ENCODE results near the gene SIK1.

SIK1 gene

GRCh38 chr21:43369596-43370090 lies 57.3 kb downstream of the SIK1 start:
- Histone ChIP-seq H3K27ac (ENCODE audit: insufficient read depth in 1 of 2, low read depth in 1 of 2, low read length in 2 of 2, poor library complexity in 1 of 2, severe bottlenecking in 2 of 2) (no peak overlapping the region), H3K27me3 (replicated peaks in 2 of 5; ENCODE audit: control insufficient read depth in 4 of 5, insufficient read depth in 5 of 5, low read length in 4 of 5) (no peaks in the 10 kb centered on the region), H3K36me3 (ENCODE audit: control insufficient read depth in 4 of 4, insufficient read depth in 4 of 4, low read length in 3 of 4) (no peaks in the 10 kb centered on the region), H3K4me3 (ENCODE audit: control insufficient read depth in 1 of 7, extremely low read depth in 1 of 7, insufficient read depth in 4 of 7, low read depth in 2 of 7, low read length in 6 of 7) (no peak overlapping the region), H3K4me1 (ENCODE audit: control extremely low read depth in 1 of 4, control insufficient read depth in 4 of 4, insufficient read depth in 4 of 4, low read length in 3 of 4) (no peaks in the 10 kb centered on the region), H3K9me3 (ENCODE audit: control extremely low read depth in 1 of 5, control insufficient read depth in 4 of 5, insufficient read depth in 2 of 5, low read depth in 1 of 5, low read length in 4 of 5) (no peaks in the 10 kb centered on the region)
- 92% methylated on average over 18 of the region's 18 CpGs for WGBS (ENCODE audit: insufficient coverage)
- POLR2A ChIA-PET = no interaction called here
- DNase-seq = no peak
- CTCF ChIA-PET = no interaction called here

- no peaks in the 10 kb centered on the region for H3K36me3 ChIP-seq (ENCODE audit: control insufficient read depth in 4 of 4, insufficient read depth in 4 of 4, low read length in 3 of 4)
- no peak overlapping the region for H3K27ac ChIP-seq (ENCODE audit: insufficient read depth in 1 of 2, low read depth in 1 of 2, low read length in 2 of 2, poor library complexity in 1 of 2, severe bottlenecking in 2 of 2)
- ChIA-PET POLR2A (no interaction called here), CTCF (no interaction called here)
- no peaks in the 10 kb centered on the region for H3K9me3 ChIP-seq (ENCODE audit: control extremely low read depth in 1 of 5, control insufficient read depth in 4 of 5, insufficient read depth in 2 of 5, low read depth in 1 of 5, low read length in 4 of 5)
- no peak overlapping the region for H3K4me3 ChIP-seq (ENCODE audit: control insufficient read depth in 1 of 7, extremely low read depth in 1 of 7, insufficient read depth in 4 of 7, low read depth in 2 of 7, low read length in 6 of 7)
- H3K4me1 ChIP-seq (ENCODE audit: control extremely low read depth in 1 of 4, control insufficient read depth in 4 of 4, insufficient read depth in 4 of 4, low read length in 3 of 4) = no peaks in the 10 kb centered on the region
- peak in 1 of 3 donors; percentile 12 for DNase-seq
- WGBS (ENCODE audit: insufficient coverage) = 91% methylated on average over 13 of the region's 14 CpGs
- no peaks in the 10 kb centered on the region for H3K27me3 ChIP-seq (replicated peaks in 2 of 5; ENCODE audit: control insufficient read depth in 4 of 5, insufficient read depth in 5 of 5, low read length in 4 of 5)
Measured at GRCh38 chr21:43369124-43369523, 57.8 kb downstream of the SIK1 start.

- 98% methylated on average over 5 of the region's 6 CpGs for WGBS (ENCODE audit: insufficient coverage)
- POLR2A ChIA-PET = no interaction called here
- no peak overlapping the region for H3K27ac ChIP-seq (ENCODE audit: insufficient read depth in 1 of 2, low read depth in 1 of 2, low read length in 2 of 2, poor library complexity in 1 of 2, severe bottlenecking in 2 of 2)
- H3K9me3 ChIP-seq (ENCODE audit: control extremely low read depth in 1 of 5, control insufficient read depth in 4 of 5, insufficient read depth in 2 of 5, low read depth in 1 of 5, low read length in 4 of 5) = no peaks in the 10 kb centered on the region
- no peaks in the 10 kb centered on the region for H3K36me3 ChIP-seq (ENCODE audit: control insufficient read depth in 4 of 4, insufficient read depth in 4 of 4, low read length in 3 of 4)
- no peak for DNase-seq
- H3K4me1 ChIP-seq (ENCODE audit: control extremely low read depth in 1 of 4, control insufficient read depth in 4 of 4, insufficient read depth in 4 of 4, low read length in 3 of 4) = no peaks in the 10 kb centered on the region
- no peaks in the 10 kb centered on the region for H3K27me3 ChIP-seq (replicated peaks in 2 of 5; ENCODE audit: control insufficient read depth in 4 of 5, insufficient read depth in 5 of 5, low read length in 4 of 5)
- no peak overlapping the region for H3K4me3 ChIP-seq (ENCODE audit: control insufficient read depth in 1 of 7, extremely low read depth in 1 of 7, insufficient read depth in 4 of 7, low read depth in 2 of 7, low read length in 6 of 7)
- CTCF ChIA-PET = no interaction called here
Measured at GRCh38 chr21:43368685-43369084, 58.2 kb downstream of the SIK1 start.

GRCh38 chr21:43367859-43368258 lies 59.1 kb downstream of the SIK1 start:
- Histone ChIP-seq H3K4me3 (ENCODE audit: control insufficient read depth in 1 of 7, extremely low read depth in 1 of 7, insufficient read depth in 4 of 7, low read depth in 2 of 7, low read length in 6 of 7) (no peak overlapping the region), H3K4me1 (ENCODE audit: control extremely low read depth in 1 of 4, control insufficient read depth in 4 of 4, insufficient read depth in 4 of 4, low read length in 3 of 4) (peaks cover 3 to 8% (median 7%) of the 10 kb centered on the region in 4 experiments), H3K27me3 (replicated peaks in 2 of 5; ENCODE audit: control insufficient read depth in 4 of 5, insufficient read depth in 5 of 5, low read length in 4 of 5) (peaks cover 0 to 4% (median 0%) of the 10 kb centered on the region in 5 experiments), H3K27ac (ENCODE audit: insufficient read depth in 1 of 2, low read depth in 1 of 2, low read length in 2 of 2, poor library complexity in 1 of 2, severe bottlenecking in 2 of 2) (no peak overlapping the region), H3K36me3 (ENCODE audit: control insufficient read depth in 4 of 4, insufficient read depth in 4 of 4, low read length in 3 of 4) (no peaks in the 10 kb centered on the region), H3K9me3 (ENCODE audit: control extremely low read depth in 1 of 5, control insufficient read depth in 4 of 5, insufficient read depth in 2 of 5, low read depth in 1 of 5, low read length in 4 of 5) (no peaks in the 10 kb centered on the region)
- 96% methylated on average over 3 of the region's 4 CpGs for WGBS (ENCODE audit: insufficient coverage)
- DNase-seq = no peak
- POLR2A ChIA-PET = no interaction called here
- CTCF ChIA-PET = interaction anchor here (0.6 kb wide), 1 partner anchor 64 kb away, joined by 3 read pairs; no protein-coding TSS in a partner anchor

GRCh38 chr21:43367296-43367695 lies 59.6 kb downstream of the SIK1 start:
- Histone ChIP-seq H3K27ac (ENCODE audit: insufficient read depth in 1 of 2, low read depth in 1 of 2, low read length in 2 of 2, poor library complexity in 1 of 2, severe bottlenecking in 2 of 2) (no peak overlapping the region), H3K9me3 (ENCODE audit: control extremely low read depth in 1 of 5, control insufficient read depth in 4 of 5, insufficient read depth in 2 of 5, low read depth in 1 of 5, low read length in 4 of 5) (no peaks in the 10 kb centered on the region), H3K27me3 (replicated peaks in 2 of 5; ENCODE audit: control insufficient read depth in 4 of 5, insufficient read depth in 5 of 5, low read length in 4 of 5) (peaks cover 0 to 6% (median 0%) of the 10 kb centered on the region in 5 experiments), H3K4me1 (ENCODE audit: control extremely low read depth in 1 of 4, control insufficient read depth in 4 of 4, insufficient read depth in 4 of 4, low read length in 3 of 4) (peaks cover 6 to 13% (median 12%) of the 10 kb centered on the region in 4 experiments), H3K36me3 (ENCODE audit: control insufficient read depth in 4 of 4, insufficient read depth in 4 of 4, low read length in 3 of 4) (no peaks in the 10 kb centered on the region), H3K4me3 (ENCODE audit: control insufficient read depth in 1 of 7, extremely low read depth in 1 of 7, insufficient read depth in 4 of 7, low read depth in 2 of 7, low read length in 6 of 7) (no peak overlapping the region)
- CTCF ChIA-PET = no interaction called here
- WGBS (ENCODE audit: insufficient coverage) = 96% methylated on average over 16 of the region's 16 CpGs
- POLR2A ChIA-PET = no interaction called here
- no peak for DNase-seq

GRCh38 chr21:43366656-43367055 lies 60.3 kb downstream of the SIK1 start:
- DNase-seq = no peak
- Histone ChIP-seq H3K27ac (ENCODE audit: insufficient read depth in 1 of 2, low read depth in 1 of 2, low read length in 2 of 2, poor library complexity in 1 of 2, severe bottlenecking in 2 of 2) (no peak overlapping the region), H3K4me3 (ENCODE audit: control insufficient read depth in 1 of 7, extremely low read depth in 1 of 7, insufficient read depth in 4 of 7, low read depth in 2 of 7, low read length in 6 of 7) (no peak overlapping the region), H3K27me3 (replicated peaks in 2 of 5; ENCODE audit: control insufficient read depth in 4 of 5, insufficient read depth in 5 of 5, low read length in 4 of 5) (peaks cover 0 to 10% (median 0%) of the 10 kb centered on the region in 5 experiments), H3K4me1 (ENCODE audit: control extremely low read depth in 1 of 4, control insufficient read depth in 4 of 4, insufficient read depth in 4 of 4, low read length in 3 of 4) (peaks cover 6 to 20% (median 18%) of the 10 kb centered on the region in 4 experiments), H3K9me3 (ENCODE audit: control extremely low read depth in 1 of 5, control insufficient read depth in 4 of 5, insufficient read depth in 2 of 5, low read depth in 1 of 5, low read length in 4 of 5) (no peaks in the 10 kb centered on the region), H3K36me3 (ENCODE audit: control insufficient read depth in 4 of 4, insufficient read depth in 4 of 4, low read length in 3 of 4) (no peaks in the 10 kb centered on the region)
- ChIA-PET POLR2A (no interaction called here), CTCF (no interaction called here)
- 90% methylated on average over 16 of the region's 19 CpGs for WGBS (ENCODE audit: insufficient coverage)

GRCh38 chr21:43365611-43366426 lies 61.1 kb downstream of the SIK1 start:
- Histone ChIP-seq H3K27ac (ENCODE audit: insufficient read depth in 1 of 2, low read depth in 1 of 2, low read length in 2 of 2, poor library complexity in 1 of 2, severe bottlenecking in 2 of 2) (no peak overlapping the region), H3K36me3 (ENCODE audit: control insufficient read depth in 4 of 4, insufficient read depth in 4 of 4, low read length in 3 of 4) (no peaks in the 10 kb centered on the region), H3K9me3 (ENCODE audit: control extremely low read depth in 1 of 5, control insufficient read depth in 4 of 5, insufficient read depth in 2 of 5, low read depth in 1 of 5, low read length in 4 of 5) (no peaks in the 10 kb centered on the region), H3K4me1 (ENCODE audit: control extremely low read depth in 1 of 4, control insufficient read depth in 4 of 4, insufficient read depth in 4 of 4, low read length in 3 of 4) (peaks cover 6 to 24% (median 20%) of the 10 kb centered on the region in 4 experiments), H3K27me3 (replicated peaks in 2 of 5; ENCODE audit: control insufficient read depth in 4 of 5, insufficient read depth in 5 of 5, low read length in 4 of 5) (peaks cover 0 to 18% (median 0%) of the 10 kb centered on the region in 5 experiments), H3K4me3 (ENCODE audit: control insufficient read depth in 1 of 7, extremely low read depth in 1 of 7, insufficient read depth in 4 of 7, low read depth in 2 of 7, low read length in 6 of 7) (no peak overlapping the region)
- DNase-seq = no peak
- ChIA-PET POLR2A (no interaction called here), CTCF (no interaction called here)
- 94% methylated on average over 12 of the region's 20 CpGs for WGBS (ENCODE audit: insufficient coverage)
